ENCODE measurements around the gene DCAKD. TPM values are rescaled to one million over a fixed set of nuclear protein-coding genes. Genes with fewer than 3 reads are reported as not detected.

The DCAKD gene, protein sequence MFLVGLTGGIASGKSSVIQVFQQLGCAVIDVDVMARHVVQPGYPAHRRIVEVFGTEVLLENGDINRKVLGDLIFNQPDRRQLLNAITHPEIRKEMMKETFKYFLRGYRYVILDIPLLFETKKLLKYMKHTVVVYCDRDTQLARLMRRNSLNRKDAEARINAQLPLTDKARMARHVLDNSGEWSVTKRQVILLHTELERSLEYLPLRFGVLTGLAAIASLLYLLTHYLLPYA
- 16.2 to 19.9 TPM (median 16.7 TPM) in 5 replicates for total RNA-seq (2022; extraction: Qiagen RNA extraction)

DNA sequence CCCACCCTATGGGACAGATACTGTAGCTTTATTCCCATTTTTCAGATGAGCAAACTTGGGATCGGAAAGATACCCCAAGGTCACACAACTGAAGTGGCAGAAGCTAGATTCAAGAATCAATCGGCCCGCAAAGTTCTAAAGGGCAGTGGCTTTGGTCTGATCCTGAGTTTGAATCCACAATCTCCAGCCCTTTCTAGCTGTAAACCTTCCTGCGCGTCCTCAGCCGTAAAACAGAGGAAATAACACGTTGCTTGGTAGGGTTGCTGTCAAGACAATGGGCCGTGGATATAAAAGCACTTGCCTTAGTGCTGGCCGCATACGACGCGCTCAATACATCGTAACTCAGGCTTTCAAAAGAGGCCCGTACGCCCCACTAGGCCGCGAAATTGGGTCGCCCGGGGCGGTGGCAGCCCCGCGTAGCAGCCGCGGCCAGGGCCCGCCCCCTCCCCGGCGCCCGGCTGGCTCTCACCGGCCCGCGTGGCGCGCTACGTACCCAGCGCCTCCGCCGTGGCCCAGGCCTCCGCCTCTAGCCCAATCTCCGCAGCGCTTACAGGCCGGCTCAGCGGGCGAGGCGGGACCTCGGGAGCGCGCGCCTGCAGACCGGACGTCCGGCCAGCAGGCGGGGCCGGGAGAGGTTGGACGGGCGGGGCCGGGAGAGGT lies at the start of gene DCAKD:
TSS of gene DCAKD (minus strand) at position 573 of the 660 bp plus-strand sequence. CDS start 16,747 bp downstream, outside the sequence.

DNA sequence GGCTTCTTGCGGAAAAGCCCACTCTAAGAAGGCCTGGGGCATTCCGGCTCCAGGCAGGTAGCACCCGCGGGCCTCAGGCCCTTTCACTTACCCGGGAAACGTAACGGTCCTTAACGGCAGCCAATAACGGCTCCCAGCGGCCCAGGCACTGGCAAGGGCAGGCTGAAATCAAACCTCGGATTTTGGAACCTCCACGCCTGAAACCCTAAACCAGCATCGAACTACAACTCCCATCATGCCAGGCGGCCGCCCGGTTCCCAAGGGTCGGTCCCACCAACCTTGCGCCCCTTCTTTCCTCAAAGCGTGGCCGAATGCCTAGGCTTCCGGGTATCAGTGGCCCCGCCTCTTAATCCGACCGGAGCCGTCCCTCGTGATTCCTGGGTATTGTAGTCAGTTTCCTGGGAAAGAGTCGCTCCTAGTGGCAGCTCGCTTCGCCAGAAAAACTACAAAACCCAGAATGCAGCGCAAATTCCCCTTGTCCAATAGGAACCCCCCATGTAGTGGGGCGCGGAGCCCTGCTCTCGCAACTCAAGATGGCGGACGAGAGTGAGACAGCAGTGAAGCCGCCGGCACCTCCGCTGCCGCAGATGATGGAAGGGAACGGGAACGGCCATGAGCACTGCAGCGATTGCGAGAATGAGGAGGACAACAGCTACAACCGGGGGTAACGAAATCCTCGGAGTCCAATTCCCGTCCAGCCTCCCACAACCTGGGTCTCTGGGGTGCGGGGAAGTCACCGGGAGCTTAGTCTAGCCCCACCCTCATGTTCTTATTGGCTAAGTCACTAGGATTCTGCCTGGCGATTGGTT lies 9.6 kb upstream of the DCAKD start, which contains the start of gene NMT1:
TSS of gene NMT1 (plus strand) at position 521 of the 809 bp plus-strand sequence. CDS start at position 534, 13 bp downstream.

Other genes starting within 250 kb of the DCAKD start
- 23.1 to 30.1 TPM (median 26.1 TPM) in 5 replicates for gene GJC1, start 221.3 kb downstream of the DCAKD start, total RNA-seq (2022; extraction: Qiagen RNA extraction)
- not detected in 5 replicates for gene HIGD1B, start 203.7 kb downstream of the DCAKD start, total RNA-seq (2022; extraction: Qiagen RNA extraction)
- 127 to 175 TPM (median 138 TPM) in 5 replicates for gene EFTUD2, start 152.2 kb downstream of the DCAKD start, total RNA-seq (2022; extraction: Qiagen RNA extraction)
- gene GFAP, start 136.1 kb downstream of the DCAKD start, total RNA-seq (2022; extraction: Qiagen RNA extraction) = 0.36 to 0.66 TPM (median 0.57 TPM) in 5 replicates
- 30.5 to 38.1 TPM (median 36.8 TPM) in 5 replicates for gene KIF18B, start 103.9 kb downstream of the DCAKD start, total RNA-seq (2022; extraction: Qiagen RNA extraction)
- 15.1 to 35.0 TPM (median 30.3 TPM) in 5 replicates for gene C1QL1, start 83.3 kb downstream of the DCAKD start, total RNA-seq (2022; extraction: Qiagen RNA extraction)
- 147 to 397 TPM (median 154 TPM) in 5 replicates for gene NMT1, start 9.7 kb upstream of the DCAKD start, total RNA-seq (2022; extraction: Qiagen RNA extraction)
- 126 to 190 TPM (median 170 TPM) in 5 replicates for gene PLCD3, start 80.9 kb upstream of the DCAKD start, total RNA-seq (2022; extraction: Qiagen RNA extraction)
- gene ACBD4, start 84.1 kb upstream of the DCAKD start, total RNA-seq (2022; extraction: Qiagen RNA extraction) = 6.4 to 7.7 TPM (median 7.5 TPM) in 5 replicates
- gene HEXIM1, start 96.8 kb upstream of the DCAKD start, total RNA-seq (2022; extraction: Qiagen RNA extraction) = 38.3 to 50.5 TPM (median 45.4 TPM) in 5 replicates
- 13.0 to 18.2 TPM (median 14.8 TPM) in 5 replicates for gene HEXIM2, start 110.2 kb upstream of the DCAKD start, total RNA-seq (2022; extraction: Qiagen RNA extraction)
- gene FMNL1, start 170.3 kb upstream of the DCAKD start, total RNA-seq (2022; extraction: Qiagen RNA extraction) = 25.4 to 32.3 TPM (median 31.9 TPM) in 5 replicates
- 0.08 to 0.15 TPM (median 0.11 TPM) in 4 of 5 replicates, not detected in the other for gene SPATA32, start 210.5 kb upstream of the DCAKD start, total RNA-seq (2022; extraction: Qiagen RNA extraction)